HEK293 (cell line): ENCODE measurements around the gene CRY1.

ENCODE experiments used
- CTCF ChIP-seq: fragments of 450-650 bp; formaldehyde crosslinking; IDR thresholded peaks from 2 replicates; pipeline ENCODE4 v1.5.1; 2016; ENCODE audit warnings: missing biosample characterization, missing genetic modification characterization
- HOXA7 ChIP-seq: sonication (generic); formaldehyde crosslinking; IDR thresholded peaks from 2 replicates; pipeline ENCODE4 v1.8.1; 2022; ENCODE audit warnings: missing genetic modification reagents, borderline replicate concordance
- YY1 ChIP-seq: fragments of 450-650 bp; formaldehyde crosslinking; IDR thresholded peaks from 2 replicates; pipeline ENCODE4 v1.5.1; 2018; ENCODE audit warnings: missing biosample characterization, missing genetic modification characterization
- ZNF23 ChIP-seq: fragments of 450-650 bp; formaldehyde crosslinking; IDR thresholded peaks from 2 replicates; pipeline ENCODE4 v1.5.1; 2016; ENCODE audit warnings: missing biosample characterization, missing genetic modification characterization, borderline replicate concordance
- ZNF26 ChIP-seq: fragments of 450-650 bp; formaldehyde crosslinking; IDR thresholded peaks from 2 replicates; pipeline ENCODE4 v1.5.1; 2016; ENCODE audit warnings: missing biosample characterization, missing genetic modification characterization
- ZNF366 ChIP-seq: fragments of 450-650 bp; formaldehyde crosslinking; conservative IDR thresholded peaks from 2 replicates; pipeline ENCODE4 v1.5.1; 2016; ENCODE audit warnings: missing biosample characterization, missing genetic modification characterization
- ZNF416 ChIP-seq: fragments of 450-650 bp; formaldehyde crosslinking; IDR thresholded peaks from 2 replicates; pipeline ENCODE4 v1.5.1; 2016; ENCODE audit warnings: missing biosample characterization, missing genetic modification characterization
- ZNF433 ChIP-seq: fragments of 450-650 bp; formaldehyde crosslinking; IDR thresholded peaks from 2 replicates; pipeline ENCODE4 v1.5.1; 2016; ENCODE audit warnings: missing biosample characterization, missing genetic modification characterization, low read depth
- ZNF449 ChIP-seq: fragments of 450-650 bp; formaldehyde crosslinking; IDR thresholded peaks from 2 replicates; pipeline ENCODE4 v1.5.1; 2017; ENCODE audit warnings: missing biosample characterization, mild to moderate bottlenecking, missing genetic modification characterization, moderate library complexity
- ZNF580 ChIP-seq: fragments of 450-650 bp; formaldehyde crosslinking; IDR thresholded peaks from 2 replicates; pipeline ENCODE4 v1.5.1; 2016; ENCODE audit warnings: missing biosample characterization, missing genetic modification characterization
- ZNF747 ChIP-seq: fragments of 450-650 bp; formaldehyde crosslinking; IDR thresholded peaks from 2 replicates; pipeline ENCODE4 v1.5.1; 2016; ENCODE audit warnings: missing biosample characterization, missing genetic modification characterization
- ZSCAN30 ChIP-seq: fragments of 450-650 bp; IDR thresholded peaks from 2 replicates; pipeline ENCODE4 v1.5.1; 2018; ENCODE audit warnings: missing biosample characterization, mild to moderate bottlenecking, missing genetic modification characterization, moderate library complexity

- no peak for TF ChIP-seq CTCF (tag by site-specific recombination)
- no peak for TF ChIP-seq ZSCAN30
- no peak for TF ChIP-seq ZNF23 (tag by site-specific recombination)
- no peak for TF ChIP-seq ZNF416
- no peak for TF ChIP-seq ZNF449 (tag by site-specific recombination)
- TF ChIP-seq ZNF26 (tag by site-specific recombination), result no peak
- TF ChIP-seq ZNF433 (tag by site-specific recombination), result no peak
- TF ChIP-seq ZNF366 (tag by site-specific recombination), result no peak
- no peak for TF ChIP-seq ZNF747
- no peak for TF ChIP-seq HOXA7
- TF ChIP-seq YY1, result no peak
- no peak for TF ChIP-seq ZNF580 (tag by site-specific recombination)
Observed at GRCh38 chr12:107118624-107119023, 25.3 kb upstream of the CRY1 start.
